Measurements from ENCODE around the gene LRRC74B.

GRCh38 chr22:21013657-21014201 is 32.0 kb upstream of the LRRC74B start:
- TF ChIP-seq CTCF (conservative IDR thresholded peaks at IDR 0.05; ENCODE audit: low read length), result no peak
- TF ChIP-seq EZH2phosphoT487 (IDR thresholded peaks at IDR 0.05; ENCODE audit: borderline replicate concordance), result no peak
